ENCODE results near the gene ATRNL1.
A peak's percentile ranks its signal among the peaks of the same experiment; 100 is the strongest.

ATRNL1 gene, protein sequence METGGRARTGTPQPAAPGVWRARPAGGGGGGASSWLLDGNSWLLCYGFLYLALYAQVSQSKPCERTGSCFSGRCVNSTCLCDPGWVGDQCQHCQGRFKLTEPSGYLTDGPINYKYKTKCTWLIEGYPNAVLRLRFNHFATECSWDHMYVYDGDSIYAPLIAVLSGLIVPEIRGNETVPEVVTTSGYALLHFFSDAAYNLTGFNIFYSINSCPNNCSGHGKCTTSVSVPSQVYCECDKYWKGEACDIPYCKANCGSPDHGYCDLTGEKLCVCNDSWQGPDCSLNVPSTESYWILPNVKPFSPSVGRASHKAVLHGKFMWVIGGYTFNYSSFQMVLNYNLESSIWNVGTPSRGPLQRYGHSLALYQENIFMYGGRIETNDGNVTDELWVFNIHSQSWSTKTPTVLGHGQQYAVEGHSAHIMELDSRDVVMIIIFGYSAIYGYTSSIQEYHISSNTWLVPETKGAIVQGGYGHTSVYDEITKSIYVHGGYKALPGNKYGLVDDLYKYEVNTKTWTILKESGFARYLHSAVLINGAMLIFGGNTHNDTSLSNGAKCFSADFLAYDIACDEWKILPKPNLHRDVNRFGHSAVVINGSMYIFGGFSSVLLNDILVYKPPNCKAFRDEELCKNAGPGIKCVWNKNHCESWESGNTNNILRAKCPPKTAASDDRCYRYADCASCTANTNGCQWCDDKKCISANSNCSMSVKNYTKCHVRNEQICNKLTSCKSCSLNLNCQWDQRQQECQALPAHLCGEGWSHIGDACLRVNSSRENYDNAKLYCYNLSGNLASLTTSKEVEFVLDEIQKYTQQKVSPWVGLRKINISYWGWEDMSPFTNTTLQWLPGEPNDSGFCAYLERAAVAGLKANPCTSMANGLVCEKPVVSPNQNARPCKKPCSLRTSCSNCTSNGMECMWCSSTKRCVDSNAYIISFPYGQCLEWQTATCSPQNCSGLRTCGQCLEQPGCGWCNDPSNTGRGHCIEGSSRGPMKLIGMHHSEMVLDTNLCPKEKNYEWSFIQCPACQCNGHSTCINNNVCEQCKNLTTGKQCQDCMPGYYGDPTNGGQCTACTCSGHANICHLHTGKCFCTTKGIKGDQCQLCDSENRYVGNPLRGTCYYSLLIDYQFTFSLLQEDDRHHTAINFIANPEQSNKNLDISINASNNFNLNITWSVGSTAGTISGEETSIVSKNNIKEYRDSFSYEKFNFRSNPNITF (N-terminal part only)

DNA sequence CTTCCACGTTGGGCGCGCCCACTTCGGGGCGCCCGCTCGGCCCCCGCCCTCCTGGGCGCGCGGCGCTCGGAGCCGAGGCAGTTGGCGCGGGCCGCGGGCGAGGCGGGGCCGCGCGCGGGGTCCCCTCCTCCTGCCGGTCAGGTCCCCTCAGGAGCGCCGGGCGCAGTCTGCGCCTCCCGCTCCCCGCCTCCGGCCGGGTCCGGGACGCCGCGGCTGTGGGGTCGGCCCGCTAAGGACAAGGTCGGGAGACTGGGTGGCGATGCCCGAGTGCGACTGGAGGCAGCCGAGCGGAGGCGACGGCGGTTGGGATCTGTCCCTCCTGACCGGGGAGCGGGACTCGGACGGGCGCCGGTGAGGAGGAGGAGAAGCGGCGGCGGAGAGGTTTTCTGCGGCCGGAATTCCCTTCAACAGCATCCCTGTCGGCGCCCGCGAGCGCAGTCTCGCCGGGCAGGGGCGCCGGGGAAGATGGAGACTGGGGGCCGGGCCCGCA is at the start of gene ATRNL1:
TSS of gene ATRNL1 (plus strand) at position 80 of the 490 bp plus-strand sequence. CDS start at position 466, 386 bp downstream.
- peak; percentile 6 to 14 for DNase-seq

DNA sequence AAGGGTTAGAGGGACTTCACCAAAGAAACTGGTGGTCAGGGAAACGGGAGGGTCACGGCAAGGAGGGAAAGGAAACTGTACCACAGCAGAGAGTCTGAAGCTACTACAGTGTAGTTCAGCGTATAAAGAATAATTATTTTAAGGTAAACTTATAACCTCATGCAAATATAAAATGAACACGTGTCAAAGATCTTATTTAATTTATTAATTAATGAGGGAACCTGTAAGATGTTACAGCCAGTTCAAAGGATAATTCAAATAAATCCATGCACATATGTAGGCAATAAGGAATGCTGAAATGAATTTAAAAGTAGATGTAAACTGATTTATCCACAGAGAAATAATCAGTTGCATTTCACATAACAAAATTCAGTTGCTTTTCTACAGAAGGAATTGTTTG is 49.4 kb upstream of the ATRNL1 start:
- DNase-seq: no peak

DNA sequence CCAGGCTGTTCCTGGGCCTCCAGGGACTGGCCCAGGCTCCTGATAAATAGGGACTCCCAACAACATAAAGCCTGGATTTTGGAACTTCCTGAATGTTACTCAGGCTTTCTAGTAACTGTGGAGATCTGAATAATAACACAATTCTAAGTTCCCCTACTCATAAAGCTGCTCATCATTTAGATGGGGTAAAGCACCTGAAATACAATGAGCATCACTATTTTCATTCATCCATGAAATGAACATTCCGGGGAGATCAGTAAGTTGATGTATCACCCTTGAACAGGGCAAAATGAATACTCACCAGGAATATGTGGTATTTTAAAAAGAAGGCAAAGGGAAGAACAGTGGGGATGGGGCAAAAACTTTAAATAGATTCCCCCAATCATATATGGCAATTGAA is 48.3 kb upstream of the ATRNL1 start:
- no peak for DNase-seq

GRCh38 chr10:115045499-115045898 is 47.7 kb upstream of the ATRNL1 start:
- no peak for DNase-seq

GRCh38 chr10:115046686-115047236 is 46.4 kb upstream of the ATRNL1 start:
- DNase-seq: no peak

GRCh38 chr10:115047705-115048104 is 45.5 kb upstream of the ATRNL1 start:
- no peak for DNase-seq

- no peak for DNase-seq
Observed at GRCh38 chr10:115049318-115049717, 43.8 kb upstream of the ATRNL1 start.

DNA sequence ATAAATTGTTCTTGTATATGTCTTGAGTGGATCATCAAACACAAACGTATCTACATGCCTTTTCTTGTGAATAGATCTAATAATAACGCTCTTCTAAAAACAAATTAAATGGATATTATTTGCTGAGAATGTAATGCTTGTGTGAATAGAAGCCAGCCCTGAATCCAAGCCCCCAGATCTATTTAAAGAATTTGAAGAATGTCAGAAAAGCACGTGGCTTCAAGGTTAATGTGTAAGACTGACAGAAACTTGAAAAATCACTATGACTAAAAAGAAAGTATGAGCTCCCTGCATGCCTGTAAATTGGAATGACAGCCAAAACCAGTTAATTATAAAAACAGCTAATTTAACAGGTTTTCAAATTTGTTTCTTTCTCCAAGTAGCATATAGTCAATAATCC is 43.2 kb upstream of the ATRNL1 start:
- DNase-seq: no peak

DNA sequence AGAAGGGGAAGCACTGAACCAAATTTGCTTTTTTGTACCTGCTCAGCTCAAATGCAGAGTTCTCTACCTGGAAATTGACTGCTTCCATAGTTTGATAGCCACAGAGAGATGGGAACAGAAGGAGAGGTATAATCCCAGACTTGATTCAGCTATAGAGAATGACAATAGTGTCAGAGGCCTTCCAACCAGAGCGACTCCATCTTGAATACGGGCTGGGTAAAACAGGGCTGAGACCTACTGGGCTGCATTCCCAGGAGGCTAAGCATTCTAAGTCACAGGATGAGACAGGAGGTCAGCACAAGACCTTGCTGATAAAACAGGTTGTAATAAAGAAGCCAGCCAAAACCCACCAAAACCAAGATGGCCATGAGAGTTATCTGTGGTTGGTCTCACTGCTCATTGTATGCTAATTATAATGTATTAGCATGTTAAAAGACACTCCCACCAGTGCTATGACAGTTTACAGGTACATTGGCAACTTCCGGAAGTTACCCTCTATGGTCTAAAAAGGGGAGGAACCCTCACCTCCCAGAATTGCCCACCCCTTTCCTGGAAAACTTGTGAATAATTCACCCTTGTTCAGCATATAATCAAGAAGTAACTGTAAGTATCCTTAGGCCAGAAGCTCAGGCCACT is 42.7 kb upstream of the ATRNL1 start:
- no peak for DNase-seq

- no peak for DNase-seq
Observed at GRCh38 chr10:115051216-115051615, 41.9 kb upstream of the ATRNL1 start.

- DNase-seq: no peak
Observed at GRCh38 chr10:115052226-115052625, 40.9 kb upstream of the ATRNL1 start.

DNA sequence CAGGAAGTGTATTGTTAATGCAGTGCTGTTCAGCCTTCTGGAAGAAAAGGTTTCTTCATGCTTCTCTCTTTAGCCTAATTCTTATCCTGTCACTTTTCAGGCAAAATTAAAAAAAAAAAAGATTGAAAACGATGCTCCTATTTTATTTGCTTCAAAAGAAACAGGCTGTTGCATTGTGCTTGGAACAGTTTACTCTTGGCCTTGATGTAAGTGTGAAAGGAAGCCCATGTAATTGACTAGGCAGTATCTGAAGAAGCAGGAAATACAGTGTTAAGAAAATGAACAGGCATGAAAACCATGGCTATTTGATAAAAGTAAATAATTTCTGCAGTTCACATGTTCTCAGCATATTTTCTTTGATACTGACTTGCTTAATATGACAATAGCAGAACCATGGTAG is 40.4 kb upstream of the ATRNL1 start:
- no peak for DNase-seq

DNA sequence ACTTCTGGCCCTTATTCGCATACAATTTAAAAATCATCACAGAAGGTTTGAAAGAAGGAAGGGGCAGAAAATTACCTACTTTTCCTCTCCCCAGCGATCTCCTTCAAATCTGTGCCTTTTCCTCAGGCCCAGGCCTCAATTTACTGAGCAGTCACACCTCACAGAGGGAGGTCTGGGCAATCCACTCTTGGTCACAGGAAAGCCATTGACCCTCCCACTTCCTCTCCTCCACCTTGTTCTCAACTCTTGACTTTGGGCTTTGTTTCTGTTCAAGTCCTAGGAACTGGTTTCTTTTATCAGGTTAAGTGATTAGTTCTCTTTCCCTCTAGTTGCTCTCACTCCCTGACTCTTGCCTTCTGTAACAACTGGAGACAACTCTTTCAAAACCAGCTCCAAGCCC is 37.0 kb upstream of the ATRNL1 start:
- no peak for DNase-seq

DNA sequence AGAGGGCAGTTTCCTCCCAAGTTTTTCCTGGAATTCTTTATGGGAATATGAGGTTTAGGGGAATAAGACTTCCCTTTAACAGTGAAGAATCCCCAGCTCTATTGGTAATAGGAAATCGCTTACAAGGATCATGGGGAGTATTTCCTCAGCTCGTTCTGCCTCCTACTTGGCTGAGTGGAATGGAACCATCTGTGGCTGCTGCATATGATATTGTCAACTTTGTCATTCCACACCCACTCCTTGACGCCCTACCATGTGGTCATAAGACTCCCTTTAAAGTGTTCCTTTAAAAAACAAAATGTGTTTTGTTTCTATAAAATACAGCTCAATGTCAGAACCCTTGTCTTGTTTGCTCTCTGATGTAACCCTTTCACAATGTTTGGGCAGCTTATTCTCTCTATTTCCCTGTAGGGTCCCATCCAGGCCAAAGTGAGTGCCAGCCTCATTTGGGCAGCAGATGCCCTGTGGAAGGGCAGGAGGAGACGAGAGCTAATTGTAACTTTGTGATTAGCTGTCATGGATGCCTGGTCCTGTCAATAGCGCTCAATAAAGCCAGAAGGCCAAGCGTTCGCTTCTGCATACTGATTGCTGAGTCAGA is 33.8 kb upstream of the ATRNL1 start:
- DNase-seq: no peak

DNA sequence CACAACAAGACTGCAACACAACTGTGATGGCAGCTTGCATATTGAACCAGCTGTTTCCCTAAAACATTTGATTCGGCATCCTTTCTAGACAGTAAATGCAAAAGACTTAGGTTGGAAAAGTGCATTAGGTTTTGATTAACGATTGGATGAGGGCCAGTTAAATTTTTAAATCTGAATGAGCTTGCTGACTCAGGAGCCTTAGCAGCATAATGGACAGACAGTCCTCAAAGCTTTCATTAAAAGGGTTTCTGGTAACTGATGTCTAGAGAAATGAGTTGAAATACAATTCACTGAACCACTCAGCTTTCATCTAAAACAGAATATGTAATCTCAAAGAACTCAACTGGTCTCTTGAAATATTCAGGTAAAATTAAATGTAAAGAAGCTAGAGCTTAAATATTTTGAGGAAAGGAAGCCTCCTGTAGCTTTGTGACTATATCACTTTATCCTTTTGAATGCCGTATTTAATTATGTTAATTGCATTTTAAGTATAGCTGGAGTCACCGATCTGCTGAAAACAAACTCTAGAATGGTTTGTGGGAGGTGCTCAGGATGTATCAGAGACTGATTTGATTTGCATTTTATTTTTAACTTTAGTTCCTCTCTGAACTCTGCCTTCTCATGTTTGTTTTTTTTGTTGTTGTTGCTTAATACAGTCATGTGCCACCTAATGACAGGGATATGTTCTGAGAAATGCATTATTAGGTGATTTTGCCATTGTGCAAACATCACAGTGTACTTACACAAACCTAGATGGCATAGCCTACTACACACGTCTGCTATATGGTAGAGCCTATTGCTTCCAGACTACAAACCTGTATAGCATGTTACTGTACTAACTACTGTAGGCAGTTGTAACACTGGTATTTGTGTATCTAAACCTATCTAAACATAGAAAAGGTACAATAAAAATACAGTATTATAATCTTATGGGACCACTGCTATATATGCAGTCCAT is 29.2 kb upstream of the ATRNL1 start:
- DNase-seq: no peak

DNA sequence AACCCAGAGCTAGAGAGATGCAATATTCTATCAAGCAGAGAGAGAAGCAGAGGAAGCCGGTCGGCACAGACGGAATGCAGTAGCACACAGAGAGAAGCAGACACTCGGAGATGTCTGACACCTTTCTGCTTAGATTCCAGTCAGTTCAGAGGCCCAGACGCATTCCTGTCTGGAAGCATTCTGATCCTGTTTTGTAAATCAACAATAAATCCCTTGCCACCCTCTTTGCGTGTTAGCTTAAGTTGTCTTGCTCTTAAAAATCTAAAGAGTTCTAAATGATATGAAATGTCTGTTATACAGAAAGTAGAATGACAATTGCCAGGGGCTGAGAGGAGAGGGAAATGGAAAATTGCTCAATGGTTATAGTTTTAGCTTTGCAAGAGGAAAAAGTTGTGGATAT is 27.4 kb upstream of the ATRNL1 start:
- DNase-seq: no peak

GRCh38 chr10:115066528-115066927 is 26.6 kb upstream of the ATRNL1 start:
- no peak for DNase-seq

DNA sequence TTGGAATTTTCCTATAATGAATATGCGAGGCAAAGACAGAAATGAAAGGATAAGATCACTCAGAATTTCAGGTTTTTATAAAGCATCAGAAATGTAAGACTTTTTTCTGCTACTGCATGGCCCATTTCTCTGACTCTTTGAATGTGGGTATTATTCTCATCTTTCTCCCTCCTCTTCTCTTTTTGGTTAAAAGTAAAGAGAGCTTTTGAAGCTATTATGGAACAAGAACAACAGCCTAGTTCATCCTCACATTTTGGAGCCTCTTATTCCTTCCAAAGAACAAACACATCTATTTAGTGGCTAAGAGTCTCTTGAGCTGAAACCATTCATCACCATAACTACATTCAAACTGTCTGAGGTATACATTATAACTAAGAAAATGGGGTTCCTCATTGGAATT is 19.4 kb upstream of the ATRNL1 start:
- no peak for DNase-seq

DNA sequence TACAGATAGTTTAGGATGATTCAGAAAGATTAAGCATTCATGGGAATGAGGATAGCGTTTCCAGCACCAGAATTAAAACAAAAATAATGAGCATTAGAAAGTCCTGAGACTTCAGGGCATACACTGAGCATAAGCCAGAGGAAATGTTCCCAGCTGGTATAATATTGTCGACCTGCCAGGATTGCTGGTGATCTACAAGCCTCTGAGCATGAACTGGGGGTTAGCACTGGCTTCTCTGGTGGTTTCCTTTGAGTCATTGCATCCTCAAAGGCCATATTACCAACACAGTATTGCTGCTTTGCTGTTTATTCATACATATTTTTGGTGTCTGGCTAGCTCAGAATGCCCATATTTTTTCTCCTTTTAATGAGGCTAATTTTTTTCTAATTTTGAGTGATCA is 10.7 kb upstream of the ATRNL1 start:
- no peak for DNase-seq

GRCh38 chr10:115084277-115084850 is 8.8 kb upstream of the ATRNL1 start:
- DNase-seq: no peak

Data from activated CD4-positive, alpha-beta T cell treated with anti-CD3 and anti-CD28 coated beads, Interleukin-2, amount 50 U/mL, for 48 hours (primary cell).